HepG2 (cell line): ENCODE results near the gene SUCLG2. TPM values are rescaled to one million over a fixed set of nuclear protein-coding genes. Genes with fewer than 3 reads are reported as not detected.

Source experiments
- ARID2 ChIP-seq: sonication (generic); formaldehyde crosslinking; IDR thresholded peaks from 2 replicates; pipeline ENCODE4 v1.8.1; 2022; ENCODE audit warnings: mild to moderate bottlenecking, missing genetic modification reagents, borderline replicate concordance
- BRCA1 ChIP-seq: sonication (generic); formaldehyde crosslinking; IDR thresholded peaks from 2 replicates; pipeline ENCODE4 v1.4.0; 2020; ENCODE audit warnings: missing genetic modification reagents
- DDIT3 ChIP-seq: sonication (generic); formaldehyde crosslinking; IDR thresholded peaks from 2 replicates; pipeline ENCODE4 v1.4.0; 2020; ENCODE audit warnings: mild to moderate bottlenecking, missing genetic modification reagents
- JUND ChIP-seq: sonication (generic); formaldehyde crosslinking; IDR thresholded peaks from 2 replicates; pipeline ENCODE4 v1.8.0; 2022; ENCODE audit warnings: mild to moderate bottlenecking, missing genetic modification reagents
- LRRFIP1 ChIP-seq: sonication (generic); formaldehyde crosslinking; conservative IDR thresholded peaks from 2 replicates; pipeline ENCODE4 v1.4.0; 2020; ENCODE audit warnings: missing genetic modification reagents
- MBD4 ChIP-seq: IDR thresholded peaks from 2 replicates; pipeline ENCODE4 v1.6.1; 2012; ENCODE audit warnings: low read length, inconsistent platforms, borderline replicate concordance
- MYNN ChIP-seq: sonication (generic); formaldehyde crosslinking; IDR thresholded peaks from 2 replicates; pipeline ENCODE4 v1.4.0; 2020; ENCODE audit warnings: mild to moderate bottlenecking, low read depth, missing genetic modification reagents
- NFATC3 ChIP-seq: sonication (generic); formaldehyde crosslinking; IDR thresholded peaks from 2 replicates; pipeline ENCODE4 v1.5.1; 2020; ENCODE audit warnings: mild to moderate bottlenecking, missing genetic modification reagents
- NR2F6 ChIP-seq, 2 experiments: IDR thresholded peaks; 2 replicates each; pipeline ENCODE4 v1.6.1; 2016; ENCODE audit warnings: antibody characterized with exemption in 1 of 2, mild to moderate bottlenecking in 1 of 2
- PREB ChIP-seq: sonication (generic); formaldehyde crosslinking; IDR thresholded peaks from 2 replicates; pipeline ENCODE4 v1.4.0; 2020; ENCODE audit warnings: missing genetic modification reagents
- PRMT3 ChIP-seq: sonication (generic); formaldehyde crosslinking; IDR thresholded peaks from 2 replicates; pipeline ENCODE4 v1.8.1; 2022; ENCODE audit warnings: low read depth, mild to moderate bottlenecking, moderate library complexity, missing genetic modification reagents, borderline replicate concordance
- RARG ChIP-seq: sonication (generic); formaldehyde crosslinking; IDR thresholded peaks from 2 replicates; pipeline ENCODE4 v1.4.0; 2020; ENCODE audit warnings: low read depth, mild to moderate bottlenecking, missing genetic modification reagents
- SSRP1 ChIP-seq: IDR thresholded peaks from 2 replicates; pipeline ENCODE4 v1.6.1; 2016; ENCODE audit warnings: control low read depth
- ZBTB4 ChIP-seq: sonication (generic); formaldehyde crosslinking; IDR thresholded peaks from 2 replicates; pipeline ENCODE4 v1.4.0; 2020; ENCODE audit warnings: missing genetic modification reagents, mild to moderate bottlenecking, borderline replicate concordance
- ZFP36 ChIP-seq: fragments of 150-350 bp; IDR thresholded peaks from 2 replicates; pipeline ENCODE4 v1.6.1; 2018; ENCODE audit warnings: borderline replicate concordance, low read length, low read depth; ENCODE audit not compliant: partially characterized antibody
- ZMYM4 ChIP-seq: sonication (generic); formaldehyde crosslinking; IDR thresholded peaks from 2 replicates; pipeline ENCODE4 v1.8.1; 2023; ENCODE audit warnings: mild to moderate bottlenecking, missing genetic modification reagents
- ZNF256 ChIP-seq: sonication (generic); formaldehyde crosslinking; conservative IDR thresholded peaks from 2 replicates; pipeline ENCODE4 v1.4.0; 2020; ENCODE audit warnings: missing genetic modification reagents
- ZNF432 ChIP-seq: sonication (generic); formaldehyde crosslinking; IDR thresholded peaks from 2 replicates; pipeline ENCODE4 v1.5.0; 2020; ENCODE audit warnings: missing genetic modification reagents, mild to moderate bottlenecking, borderline replicate concordance
- ZNF549 ChIP-seq: sonication (generic); formaldehyde crosslinking; IDR thresholded peaks from 2 replicates; pipeline ENCODE4 v1.5.0; 2020; ENCODE audit warnings: missing genetic modification reagents
- ZNF737 ChIP-seq: sonication (generic); formaldehyde crosslinking; IDR thresholded peaks from 2 replicates; pipeline ENCODE4 v1.5.0; 2020; ENCODE audit warnings: missing genetic modification reagents, mild to moderate bottlenecking, borderline replicate concordance
- ZNF781 ChIP-seq: sonication (generic); formaldehyde crosslinking; IDR thresholded peaks from 2 replicates; pipeline ENCODE4 v1.5.1; 2020; ENCODE audit warnings: borderline replicate concordance, mild to moderate bottlenecking, missing genetic modification reagents; ENCODE audit errors: not compliant biosample characterization
- ZSCAN9 ChIP-seq: IDR thresholded peaks from 2 replicates; pipeline ENCODE4 v1.6.1; 2016; ENCODE audit warnings: borderline replicate concordance
- polyA plus RNA-seq, 8 experiments: library from polyadenylated mRNA; depleted of rRNA in 3 of 8; stranded (reverse) in 7 of 8; unstranded in 1 of 8; fragments of >200 nt; fragmentation: Illumina TruSeq in 4 of 8; extraction: Trizol in 4 of 8; gene quantifications; 2 replicates each; pipeline versions ENCODE4 v1.2.1 to v1.2.3, GENCODE V29; 2011 to 2016; ENCODE audit warnings: low read depth in 4 of 8, missing spikeins in 1 of 8, mixed read lengths in 1 of 8; ENCODE audit not compliant: insufficient read depth in 1 of 8
- total RNA-seq, 5 experiments: library from RNA; depleted of rRNA; stranded (reverse); fragments of >200 nt; fragmentation: Illumina TruSeq; extraction: Trizol; gene quantifications; 2 replicates each; pipeline ENCODE4 v1.2.3, GENCODE V29; 2016; ENCODE audit warnings: low read depth in 1 of 5

SUCLG2 gene
- total and polyA plus RNA-seq, 2 of the 13 experiments (the other 11 are each of a cell fraction or from before 2014, with no cell fraction given) = 21.4 to 64.9 TPM

- TF ChIP-seq ZBTB4 (CRISPR knock-in tag) = no peak
- peak; percentile 74; the same call in 1 of the 2 replicates for TF ChIP-seq JUND
- no peak for TF ChIP-seq ZNF737 (CRISPR knock-in tag)
- TF ChIP-seq ZNF432 = no peak
- TF ChIP-seq PRMT3 = no peak
- TF ChIP-seq ZNF256 (CRISPR knock-in tag) = no peak
- TF ChIP-seq ZNF781 (CRISPR knock-in tag) = peak; percentile 67
- peak; percentile 57 for TF ChIP-seq NR2F6 (IDR thresholded peaks at IDR 0.05)
- TF ChIP-seq NR2F6 (CRISPR knock-in tag; IDR thresholded peaks at IDR 0.05) = no peak; the same call in 1 of the 2 replicates
- no peak for TF ChIP-seq MBD4
- no peak for TF ChIP-seq ZNF549 (CRISPR knock-in tag)
- no peak for TF ChIP-seq LRRFIP1 (CRISPR knock-in tag)
- peak; percentile 38; the same call in 1 of the 2 replicates for TF ChIP-seq ZSCAN9
- TF ChIP-seq RARG (CRISPR knock-in tag) = no peak
- peak; percentile 82 for TF ChIP-seq ZMYM4 (CRISPR knock-in tag)
- no peak for TF ChIP-seq NFATC3 (CRISPR knock-in tag)
- TF ChIP-seq BRCA1 = no peak
- TF ChIP-seq SSRP1 (CRISPR knock-in tag) = no peak
- no peak for TF ChIP-seq DDIT3 (CRISPR knock-in tag)
- no peak for TF ChIP-seq ARID2
- no peak for TF ChIP-seq MYNN (CRISPR knock-in tag)
- TF ChIP-seq PREB = no peak
- no peak for TF ChIP-seq ZFP36
Observed at GRCh38 chr3:67647390-67647878, 7.0 kb downstream of the SUCLG2 start (continued).
